ENCODE data around the gene DNAJC4. TPM values are rescaled to one million over a fixed set of nuclear protein-coding genes. Genes with fewer than 3 reads are reported as not detected.

The DNAJC4 gene
- total RNA-seq, 1 donor from 2014 or later, result 3.9 TPM

GRCh38 chr11:64256300-64256699 lies 26.0 kb downstream of the DNAJC4 start:
- Mint-ChIP-seq H3K27me3 (ENCODE audit: insufficient read depth, low read depth) (peaks cover 13% of the 10 kb centered on the region), H3K4me1 (peaks cover 14% of the 10 kb centered on the region), H3K4me3 (no peak overlapping the region), H3K9me3 (no peaks in the 10 kb centered on the region), H3K36me3 (peaks cover 17% of the 10 kb centered on the region), H3K27ac (no peak overlapping the region)
- Histone ChIP-seq H3K27ac (no peak overlapping the region), H3K36me3 (no peaks in the 10 kb centered on the region), H2AFZ (replicated peaks) (no peak overlapping the region), H3F3A (ENCODE audit: low read depth) (peaks cover 9% of the 10 kb centered on the region), H3K4me3 (no peak overlapping the region), H3K9ac (no peak overlapping the region), H3K4me1 (peaks cover 7% of the 10 kb centered on the region), H3K9me3 (ENCODE audit: low read depth) (no peaks in the 10 kb centered on the region), H3K4me2 (no peak overlapping the region), H3K27me3 (no peaks in the 10 kb centered on the region), H3K79me2 (ENCODE audit: low read depth) (peaks cover 11% of the 10 kb centered on the region), H4K20me1 (ENCODE audit: low read depth) (peaks cover 25% of the 10 kb centered on the region)
- no peak for DNase-seq (ENCODE audit: low spot score)
- TF ChIP-seq EZH2 (IDR thresholded peaks at IDR 0.05), result no peak

GRCh38 chr11:64258356-64258755 lies 28.0 kb downstream of the DNAJC4 start:
- Histone ChIP-seq H3K4me2 (no peak overlapping the region), H3K27ac (no peak overlapping the region), H3K9ac (no peak overlapping the region), H2AFZ (replicated peaks) (no peak overlapping the region), H3K36me3 (no peaks in the 10 kb centered on the region), H3K79me2 (ENCODE audit: low read depth) (no peaks in the 10 kb centered on the region), H3K9me3 (ENCODE audit: low read depth) (no peaks in the 10 kb centered on the region), H3K4me3 (no peak overlapping the region), H4K20me1 (ENCODE audit: low read depth) (peaks cover 11% of the 10 kb centered on the region), H3K27me3 (no peaks in the 10 kb centered on the region), H3K4me1 (no peaks in the 10 kb centered on the region), H3F3A (ENCODE audit: low read depth) (peaks cover 2% of the 10 kb centered on the region)
- no peak for TF ChIP-seq CTCF (IDR thresholded peaks at IDR 0.05)
- no peak for TF ChIP-seq EZH2 (IDR thresholded peaks at IDR 0.05)
- TF ChIP-seq EZH2phosphoT487 (IDR thresholded peaks at IDR 0.05), result no peak
- Mint-ChIP-seq H3K36me3 (peaks cover 22% of the 10 kb centered on the region), H3K9me3 (no peaks in the 10 kb centered on the region), H3K4me3 (no peak overlapping the region), H3K4me1 (peaks cover 9% of the 10 kb centered on the region), H3K27ac (no peak overlapping the region), H3K27me3 (ENCODE audit: insufficient read depth, low read depth) (peaks cover 10% of the 10 kb centered on the region)
- no peak for DNase-seq (ENCODE audit: low spot score)

- Histone ChIP-seq H3K9ac (no peak overlapping the region), H2AFZ (replicated peaks) (no peak overlapping the region), H3K4me1 (no peaks in the 10 kb centered on the region), H3K27me3 (no peaks in the 10 kb centered on the region), H3K9me3 (ENCODE audit: low read depth) (no peaks in the 10 kb centered on the region), H3K79me2 (ENCODE audit: low read depth) (no peaks in the 10 kb centered on the region), H3F3A (ENCODE audit: low read depth) (no peaks in the 10 kb centered on the region), H3K4me2 (no peak overlapping the region), H3K4me3 (no peak overlapping the region), H4K20me1 (ENCODE audit: low read depth) (peaks cover 4% of the 10 kb centered on the region), H3K27ac (no peak overlapping the region), H3K36me3 (no peaks in the 10 kb centered on the region)
- Mint-ChIP-seq H3K4me1 (peaks cover 3% of the 10 kb centered on the region), H3K4me3 (peak overlapping the region; percentile 51), H3K27ac (no peak overlapping the region), H3K9me3 (no peaks in the 10 kb centered on the region), H3K27me3 (ENCODE audit: insufficient read depth, low read depth) (peaks cover 10% of the 10 kb centered on the region), H3K36me3 (peaks cover 20% of the 10 kb centered on the region)
- no peak for DNase-seq (ENCODE audit: low spot score)
- no peak for TF ChIP-seq EZH2 (IDR thresholded peaks at IDR 0.05)
- TF ChIP-seq CTCF (IDR thresholded peaks at IDR 0.05), result no peak
- no peak for TF ChIP-seq EZH2phosphoT487 (IDR thresholded peaks at IDR 0.05)
These were observed 28.7 kb downstream of the DNAJC4 start for GRCh38 chr11:64258946-64259532.

GRCh38 chr11:64259533-64260067 lies 29.3 kb downstream of the DNAJC4 start:
- H3K9ac ChIP-seq, result no peak overlapping the region
- H3K79me2 ChIP-seq (ENCODE audit: low read depth), result no peaks in the 10 kb centered on the region
- no peaks in the 10 kb centered on the region for H3K9me3 Mint-ChIP-seq
- H3K36me3 Mint-ChIP-seq, result peaks cover 19% of the 10 kb centered on the region
- no peaks in the 10 kb centered on the region for H3K36me3 ChIP-seq
- no peak for DNase-seq (ENCODE audit: low spot score)
- H3K4me1 Mint-ChIP-seq, result peaks cover 3% of the 10 kb centered on the region
- H3K9me3 ChIP-seq (ENCODE audit: low read depth), result no peaks in the 10 kb centered on the region
- H3K27ac Mint-ChIP-seq, result no peak overlapping the region
- H3K27ac ChIP-seq, result no peak overlapping the region
- no peak overlapping the region for H3K4me2 ChIP-seq
- no peaks in the 10 kb centered on the region for H3K4me1 ChIP-seq
- peaks cover 10% of the 10 kb centered on the region for H3K27me3 Mint-ChIP-seq (ENCODE audit: insufficient read depth, low read depth)
- no peak for TF ChIP-seq EZH2 (IDR thresholded peaks at IDR 0.05)
- TF ChIP-seq EZH2phosphoT487 (IDR thresholded peaks at IDR 0.05), result no peak
- TF ChIP-seq CTCF (IDR thresholded peaks at IDR 0.05), result no peak
- no peak overlapping the region for H2AFZ ChIP-seq (replicated peaks)
- H4K20me1 ChIP-seq (ENCODE audit: low read depth), result no peaks in the 10 kb centered on the region
- H3K4me3 ChIP-seq, result no peak overlapping the region
- no peaks in the 10 kb centered on the region for H3F3A ChIP-seq (ENCODE audit: low read depth)
- H3K27me3 ChIP-seq, result no peaks in the 10 kb centered on the region
- peak overlapping the region; percentile 51 for H3K4me3 Mint-ChIP-seq
